HUDEP-2 (cell line): ENCODE results near the gene CDCA5.
"Not testable (repeated sequence)": the region's sequence is repeated elsewhere in the genome, so short reads cannot be mapped to it uniquely, and the experiment has no call there.

ENCODE experiments used
- DNase-seq, 76 experiments: peaks; one replicate each; lab custom pipeline; 2025; ENCODE audit not compliant: unreplicated experiment in 76 of 76; lab: John Stamatoyannopoulos, UW

The CDCA5 gene

DNA sequence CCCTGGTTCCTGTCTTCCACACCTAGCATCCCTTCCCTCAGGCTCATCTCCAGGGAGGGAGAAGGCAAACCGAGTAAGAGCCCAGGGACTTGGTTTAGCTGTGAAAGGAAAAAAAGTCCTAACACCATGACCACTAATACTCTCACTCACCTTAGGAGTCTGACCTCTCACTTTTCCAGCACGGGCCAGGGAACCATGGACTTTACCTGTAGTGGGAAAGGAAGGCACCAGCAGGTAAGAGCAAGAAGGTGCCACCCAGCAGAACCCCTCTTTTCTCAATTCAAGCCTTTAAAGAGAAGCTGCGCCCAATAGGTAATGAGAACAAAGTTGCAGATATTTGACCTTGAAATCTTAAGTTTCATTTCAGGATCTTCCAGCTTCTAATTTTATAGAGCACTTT is 37.0 kb upstream of the CDCA5 start:
- DNase-seq: no peak

DNA sequence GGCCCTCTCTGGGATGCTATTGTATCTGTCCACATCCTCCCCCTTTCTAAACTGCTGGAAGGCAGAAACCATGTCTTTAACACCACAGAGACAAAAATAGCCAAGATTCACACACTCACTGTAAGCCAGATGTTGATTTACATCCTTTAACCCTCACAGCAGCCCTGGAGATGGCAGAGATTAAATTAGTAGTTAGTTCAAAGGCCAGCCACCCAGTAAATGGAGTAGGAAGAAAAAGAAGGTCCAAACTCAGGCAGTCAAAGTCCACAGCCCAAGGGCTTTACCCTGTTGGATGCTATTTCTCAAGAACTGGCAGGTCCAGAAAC is 35.8 kb upstream of the CDCA5 start:
- no peak for DNase-seq

DNA sequence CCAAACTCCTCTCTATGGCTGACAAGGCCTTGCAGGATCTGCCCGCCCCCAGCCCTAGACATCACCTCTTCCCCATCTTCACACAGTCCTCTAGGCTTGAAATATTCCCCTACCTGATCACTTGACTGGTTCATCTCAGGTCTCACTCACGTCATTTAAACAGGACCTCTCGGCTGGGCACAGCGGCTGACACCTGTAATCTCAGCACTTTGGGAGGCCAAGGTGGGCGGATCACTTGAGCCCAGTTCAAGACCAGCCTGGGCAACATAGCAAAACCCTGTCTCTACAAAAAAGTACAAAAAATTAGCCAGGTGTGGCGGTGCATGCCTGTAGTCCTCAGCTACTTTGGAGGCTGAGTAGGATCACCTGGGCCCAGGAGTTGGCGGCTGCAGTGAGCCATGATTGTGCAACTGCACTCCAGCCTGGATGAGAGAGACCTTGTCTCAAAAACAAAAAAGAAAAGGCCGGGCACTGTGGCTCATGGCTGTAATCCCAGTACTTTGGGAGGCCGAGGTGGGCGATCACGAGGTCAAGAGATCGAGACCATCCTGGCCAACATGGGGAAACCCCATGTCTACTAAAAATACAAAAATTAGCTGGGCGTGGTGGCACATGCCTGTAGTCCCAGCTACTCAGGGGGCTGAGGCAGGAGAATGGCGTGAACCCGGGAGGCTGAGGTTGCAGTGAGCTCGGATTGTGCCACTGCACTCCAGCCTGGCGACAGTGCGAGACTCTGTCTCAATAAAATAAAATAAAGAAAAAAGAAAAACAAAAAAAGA is 35.2 kb upstream of the CDCA5 start:
- DNase-seq: not testable (repeated sequence)

DNA sequence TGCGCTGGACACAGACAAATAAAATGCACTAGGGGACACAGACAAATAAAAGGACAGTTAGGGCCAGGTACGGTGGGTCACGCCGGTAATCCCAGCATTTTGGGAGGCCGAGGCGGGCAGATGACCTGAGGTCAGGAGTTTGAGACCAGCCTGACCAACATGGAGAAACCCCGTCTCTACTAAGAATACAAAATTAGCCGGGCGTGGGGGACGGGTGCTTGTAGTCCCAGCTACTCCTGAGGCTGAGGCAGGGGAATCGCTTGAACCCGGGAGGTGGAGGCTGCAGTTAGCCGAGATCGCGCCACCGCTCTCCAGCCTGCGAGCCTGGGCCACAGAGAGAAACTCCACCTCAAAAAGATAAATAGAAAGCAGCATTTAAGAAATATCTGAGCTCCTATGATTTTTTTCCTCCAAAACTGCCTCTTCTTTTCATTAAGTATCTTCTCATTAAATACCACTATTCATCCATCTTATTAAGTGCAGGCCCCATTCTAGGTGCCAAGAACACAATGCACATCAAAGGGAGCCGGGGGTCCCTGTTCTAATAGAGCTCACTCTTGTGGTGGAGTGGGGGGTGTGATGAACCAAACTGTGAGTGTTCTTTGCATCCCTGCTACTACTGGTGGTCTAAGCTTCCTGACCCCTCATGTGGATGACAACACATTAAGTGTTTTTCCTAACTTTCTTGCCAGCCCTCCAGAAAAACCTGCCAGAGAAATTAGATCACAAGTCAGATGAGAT is 34.4 kb upstream of the CDCA5 start:
- no peak for DNase-seq

DNA sequence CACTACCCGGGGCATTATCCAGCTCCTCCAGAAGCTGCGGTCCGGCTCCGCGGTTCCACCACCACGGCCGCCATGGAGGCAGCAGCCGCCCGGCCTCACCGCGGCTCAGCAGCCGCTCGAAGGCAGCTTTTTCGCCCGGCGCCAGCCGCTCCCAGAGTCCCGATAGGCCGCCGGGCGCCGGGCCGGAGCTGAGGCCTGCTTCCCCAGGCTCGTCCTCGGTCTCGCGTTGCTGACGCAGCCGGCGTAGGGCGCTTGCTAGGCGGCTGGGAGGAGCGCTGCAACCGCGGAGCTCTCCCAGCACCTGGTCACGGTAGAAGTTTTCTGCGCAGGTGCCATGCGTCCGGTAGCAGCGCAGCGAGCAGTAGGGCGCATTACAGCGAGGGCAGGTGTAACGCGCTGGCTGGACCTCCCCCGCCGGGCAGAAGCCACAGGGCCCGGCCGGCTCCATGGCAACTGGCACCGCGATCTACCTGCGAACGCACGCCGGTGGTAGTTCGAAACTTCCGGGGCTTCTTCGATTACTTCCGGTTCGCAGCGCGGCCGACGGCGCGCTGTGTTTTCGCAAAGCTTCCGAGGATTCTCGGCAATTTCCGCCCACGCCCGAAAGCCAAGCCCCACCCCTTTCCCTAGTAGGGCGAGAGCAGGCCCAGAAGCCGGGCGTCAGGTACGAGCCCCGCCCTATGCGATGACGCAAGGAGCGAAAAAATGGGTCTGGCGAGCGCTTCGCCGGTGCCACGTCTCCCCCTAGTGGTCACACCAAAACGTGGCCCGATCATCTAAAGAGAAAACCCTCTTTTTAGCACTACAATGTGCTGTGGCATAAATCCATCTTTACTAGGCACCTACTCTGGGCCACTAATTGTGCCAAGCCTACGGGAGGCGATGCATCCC is 33.6 kb upstream of the CDCA5 start, which contains the start of gene ZNHIT2:
TSS of gene ZNHIT2 (minus strand) at position 496 of the 891 bp plus-strand sequence. CDS start at position 448, 48 bp downstream.
- peak in 75 of 76 experiments; percentile 37 to 99 (median 98) for DNase-seq

DNA sequence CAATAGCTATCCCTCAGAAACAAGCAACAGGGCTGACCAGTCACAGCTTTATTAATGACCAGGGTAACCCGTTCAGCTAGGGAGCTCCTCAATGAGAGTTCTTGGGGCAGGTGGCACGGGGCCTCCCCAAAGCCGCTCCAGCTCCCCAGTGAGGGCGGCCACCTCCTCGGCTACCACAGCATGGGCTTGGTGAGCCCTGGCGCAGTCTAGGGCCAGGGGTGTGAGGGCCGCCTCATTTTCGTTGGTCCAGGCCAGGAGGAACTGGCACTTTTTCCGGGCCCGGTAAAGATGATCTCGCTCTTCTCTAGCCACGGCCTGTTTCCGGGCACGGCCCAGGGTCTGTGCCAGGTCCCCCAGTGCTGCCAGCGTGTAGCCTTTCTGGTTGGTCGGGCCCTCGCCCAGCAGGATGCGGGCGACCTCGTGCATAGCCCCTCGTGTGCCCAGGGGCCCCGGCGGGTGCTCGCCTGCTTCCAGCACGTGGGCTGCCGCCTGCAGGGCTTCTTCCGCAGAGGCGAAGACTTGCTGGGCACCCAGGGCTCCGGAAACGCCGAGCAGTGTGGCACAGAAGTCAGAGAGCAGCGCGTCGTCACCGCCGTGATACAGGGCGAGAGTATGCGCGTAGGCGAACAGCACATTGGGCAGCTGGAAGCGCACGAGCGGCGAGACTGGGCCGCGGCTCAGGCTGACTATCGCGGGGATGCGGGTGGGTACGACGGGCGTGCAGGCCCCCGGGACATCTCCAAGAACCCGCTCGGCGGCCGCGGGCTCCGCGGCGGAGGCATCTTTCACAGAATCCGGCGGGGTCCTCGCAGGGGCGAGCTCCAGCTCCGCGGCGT is 32.7 kb upstream of the CDCA5 start:
- peak in 37 of 76 experiments; percentile 7 to 56 (median 32) for DNase-seq

DNA sequence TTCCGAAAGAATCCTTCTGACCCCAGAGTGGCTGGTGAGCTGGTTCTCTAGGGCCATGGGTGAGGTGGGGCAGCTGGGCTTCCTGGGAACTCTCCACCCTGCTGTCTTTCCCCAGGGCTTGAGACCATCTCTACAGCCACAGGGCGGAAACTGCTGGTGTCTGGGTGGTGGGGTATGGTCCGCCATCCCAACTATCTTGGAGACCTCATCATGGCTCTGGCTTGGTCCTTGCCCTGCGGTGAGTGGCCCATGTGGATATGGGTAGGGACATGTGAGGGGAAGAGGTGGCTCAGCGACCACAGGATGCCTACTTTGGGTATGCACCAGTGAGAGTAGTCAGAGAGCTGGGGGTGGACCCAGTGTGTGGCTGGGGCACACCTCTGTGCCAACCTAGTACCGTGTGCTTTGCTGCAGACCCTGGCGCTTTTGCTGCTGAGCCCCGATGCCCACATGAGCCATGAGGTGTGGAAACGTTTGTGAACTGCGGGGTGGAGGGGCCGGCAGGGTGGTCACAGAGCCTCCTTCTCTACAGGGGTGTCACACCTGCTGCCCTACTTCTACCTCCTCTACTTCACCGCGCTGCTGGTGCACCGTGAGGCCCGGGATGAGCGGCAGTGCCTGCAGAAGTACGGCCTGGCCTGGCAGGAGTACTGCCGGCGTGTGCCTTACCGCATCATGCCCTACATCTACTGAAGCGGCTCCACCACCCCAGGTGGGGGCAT is 31.7 kb upstream of the CDCA5 start:
- no peak for DNase-seq

DNA sequence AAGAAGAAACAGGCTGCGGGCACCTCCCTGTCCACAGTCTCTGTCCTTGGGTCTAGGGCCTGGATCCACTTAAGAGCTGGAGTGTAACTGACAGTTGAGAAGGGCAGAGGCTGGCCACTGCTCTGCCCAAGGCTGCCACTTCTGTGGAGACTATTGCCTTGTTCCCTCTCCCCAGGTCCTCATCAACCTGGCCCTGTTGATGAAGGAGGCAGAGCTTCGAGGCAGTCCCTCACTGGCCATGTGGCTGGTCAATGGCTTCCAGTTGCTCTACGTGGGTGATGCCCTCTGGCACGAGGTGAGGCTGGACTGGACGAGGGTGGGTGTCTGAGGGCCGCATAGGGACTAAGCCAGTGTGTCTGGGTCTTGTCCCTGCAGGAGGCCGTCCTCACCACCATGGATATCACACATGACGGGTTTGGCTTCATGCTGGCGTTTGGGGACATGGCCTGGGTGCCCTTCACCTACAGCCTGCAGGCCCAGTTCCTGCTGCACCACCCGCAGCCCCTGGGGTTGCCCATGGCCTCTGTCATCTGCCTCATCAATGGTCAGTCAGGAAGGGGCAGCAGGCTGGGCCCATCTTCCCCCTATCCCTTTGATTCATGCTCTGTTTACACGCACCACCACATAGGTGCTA is 30.8 kb upstream of the CDCA5 start:
- no peak for DNase-seq

DNA sequence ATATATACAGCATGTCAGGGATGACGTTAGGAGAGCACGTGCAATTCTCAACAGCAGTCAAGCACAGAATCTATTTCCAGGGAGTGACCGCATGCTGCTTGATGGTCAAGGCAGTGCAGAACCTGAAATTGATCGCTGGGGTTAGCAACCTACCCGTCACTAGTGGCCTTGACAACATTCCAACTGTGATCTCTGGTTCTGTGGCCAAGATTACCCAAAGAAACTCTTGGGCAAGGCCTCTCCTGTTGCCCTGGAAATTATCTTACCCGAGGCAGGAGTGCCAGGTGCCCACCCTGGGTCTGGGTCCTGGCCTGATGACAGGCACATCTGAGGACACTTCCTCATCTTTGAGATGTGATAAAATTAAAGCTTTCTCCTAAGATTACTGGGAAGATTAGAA is 30.0 kb upstream of the CDCA5 start:
- DNase-seq: peak in 59 of 76 experiments; percentile 10 to 72 (median 42)

DNA sequence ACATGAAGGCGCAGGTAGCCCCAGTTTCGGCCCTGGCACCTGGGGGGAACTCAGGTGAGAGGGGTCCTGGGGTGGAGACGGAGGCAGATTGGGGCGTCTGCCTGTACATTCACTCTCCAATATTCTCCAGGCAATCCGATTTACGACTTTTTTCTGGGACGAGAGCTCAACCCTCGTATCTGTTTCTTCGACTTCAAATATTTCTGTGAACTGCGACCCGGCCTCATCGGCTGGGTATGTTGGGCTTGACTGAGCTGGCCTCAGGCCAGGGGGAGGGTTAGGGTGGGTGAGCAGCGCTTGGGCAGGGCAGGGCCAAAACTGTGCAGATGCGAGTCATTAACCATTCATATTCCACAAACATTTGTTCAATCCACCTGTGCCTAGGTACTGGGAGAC is 29.5 kb upstream of the CDCA5 start:
- peak in 32 of 76 experiments; percentile 9 to 58 (median 35) for DNase-seq

DNA sequence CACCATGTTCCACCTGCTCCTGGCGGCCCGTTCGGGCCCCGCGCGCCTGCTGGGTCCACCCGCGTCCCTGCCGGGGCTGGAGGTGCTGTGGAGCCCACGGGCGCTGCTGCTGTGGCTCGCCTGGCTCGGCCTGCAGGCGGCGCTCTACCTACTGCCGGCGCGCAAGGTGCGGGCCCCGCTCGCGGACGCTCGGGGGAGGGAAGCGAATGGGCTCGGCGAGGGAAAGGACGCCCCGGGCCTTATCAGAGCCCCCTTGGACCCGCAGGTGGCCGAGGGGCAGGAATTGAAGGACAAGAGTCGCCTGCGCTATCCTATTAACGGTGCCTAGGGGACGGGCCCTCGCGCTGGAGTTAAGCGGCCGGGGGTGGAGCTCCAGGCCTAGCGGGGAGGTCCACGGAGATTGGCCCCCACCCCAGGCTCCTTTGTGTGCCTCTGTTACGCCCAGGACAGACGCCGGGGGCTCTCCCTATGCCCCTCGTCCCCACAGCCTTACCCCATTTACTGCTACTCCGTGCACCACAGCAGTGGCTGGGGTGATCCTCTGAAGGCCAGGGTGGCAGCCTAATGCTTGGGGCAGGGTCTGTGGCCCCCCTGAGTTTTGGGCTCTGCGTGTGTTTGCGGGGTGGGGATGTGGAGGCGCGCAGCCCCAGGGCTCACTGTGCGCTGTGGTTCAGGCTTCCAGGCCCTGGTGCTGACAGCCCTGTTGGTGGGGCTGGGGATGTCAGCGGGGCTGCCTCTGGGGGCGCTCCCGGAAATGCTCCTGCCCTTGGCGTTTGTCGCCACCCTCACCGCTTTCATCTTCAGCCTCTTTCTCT is 28.9 kb upstream of the CDCA5 start:
- DNase-seq: peak in 58 of 76 experiments; percentile 14 to 75 (median 52)

DNA sequence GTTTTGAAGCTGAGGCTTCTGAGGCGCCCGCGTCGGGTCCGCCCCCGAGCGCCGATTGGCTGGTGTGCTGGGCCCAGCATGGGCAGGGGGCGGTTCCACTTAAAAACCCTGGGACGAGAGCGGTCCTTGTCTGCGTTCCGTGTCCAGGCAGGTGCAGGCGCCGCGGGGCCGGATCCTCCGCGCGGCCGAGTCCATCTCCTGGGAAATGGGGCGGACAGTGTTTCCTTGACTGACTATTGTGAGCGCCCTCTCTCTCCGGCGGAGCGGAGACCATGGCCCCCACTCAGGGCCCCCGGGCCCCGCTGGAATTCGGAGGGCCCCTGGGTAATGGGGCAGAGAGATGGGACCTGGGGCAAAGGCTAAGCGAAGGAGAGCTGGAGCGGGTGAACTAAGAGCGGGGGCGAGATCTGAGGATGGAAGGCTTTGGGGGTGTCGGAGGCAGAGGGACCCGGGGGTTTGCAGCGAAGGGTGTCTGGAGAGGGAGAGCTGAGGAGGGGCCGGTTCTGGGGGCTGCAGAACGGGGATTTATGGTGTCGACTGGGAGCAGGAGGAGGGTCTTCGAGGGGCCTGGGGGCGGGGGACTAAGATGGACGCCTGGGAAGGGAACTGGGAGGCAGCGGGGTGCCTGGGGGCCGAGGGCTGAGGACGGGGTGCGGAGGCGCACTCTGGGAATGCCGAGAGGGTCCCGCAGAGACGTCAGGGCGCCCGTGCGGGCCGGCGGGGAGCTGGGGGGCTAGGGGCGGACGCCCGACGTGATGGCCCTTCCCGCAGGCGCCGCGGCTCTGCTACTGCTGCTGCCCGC is 28.1 kb upstream of the CDCA5 start, which contains the start of gene TM7SF2:
TSS of gene TM7SF2 (plus strand) at position 129 of the 802 bp plus-strand sequence. CDS start at position 273, 144 bp downstream.
- DNase-seq: peak in 74 of 76 experiments; percentile 56 to 97 (median 91)

DNA sequence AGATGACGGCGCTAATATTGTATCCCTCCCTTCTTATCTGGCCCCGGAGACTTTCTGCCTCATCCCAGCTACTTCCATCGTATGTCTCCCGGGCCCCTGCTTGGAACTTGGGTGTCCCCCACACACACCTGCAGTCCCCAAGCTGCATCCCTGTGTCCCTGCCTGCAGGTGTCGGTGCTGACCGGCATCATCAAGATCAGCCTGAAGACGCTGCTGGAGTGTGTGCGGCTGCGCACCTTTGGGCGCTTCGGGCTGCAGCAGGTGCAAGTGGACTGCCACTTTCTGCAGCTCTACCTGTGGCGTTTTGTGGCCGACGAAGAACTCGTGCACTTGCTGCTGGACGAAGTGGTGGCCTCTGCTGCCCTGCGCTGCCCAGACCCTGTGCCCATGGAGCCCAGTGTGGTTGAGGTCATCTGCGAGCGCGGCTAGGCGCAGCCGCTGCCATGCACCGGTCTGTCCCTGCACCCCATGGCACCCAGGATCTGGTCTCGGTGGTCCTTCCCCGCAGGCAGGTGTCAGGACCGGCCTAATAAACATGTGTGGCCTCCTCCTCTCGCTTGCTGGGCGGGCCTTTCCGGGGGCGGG is 27.4 kb upstream of the CDCA5 start:
- DNase-seq: no peak

DNA sequence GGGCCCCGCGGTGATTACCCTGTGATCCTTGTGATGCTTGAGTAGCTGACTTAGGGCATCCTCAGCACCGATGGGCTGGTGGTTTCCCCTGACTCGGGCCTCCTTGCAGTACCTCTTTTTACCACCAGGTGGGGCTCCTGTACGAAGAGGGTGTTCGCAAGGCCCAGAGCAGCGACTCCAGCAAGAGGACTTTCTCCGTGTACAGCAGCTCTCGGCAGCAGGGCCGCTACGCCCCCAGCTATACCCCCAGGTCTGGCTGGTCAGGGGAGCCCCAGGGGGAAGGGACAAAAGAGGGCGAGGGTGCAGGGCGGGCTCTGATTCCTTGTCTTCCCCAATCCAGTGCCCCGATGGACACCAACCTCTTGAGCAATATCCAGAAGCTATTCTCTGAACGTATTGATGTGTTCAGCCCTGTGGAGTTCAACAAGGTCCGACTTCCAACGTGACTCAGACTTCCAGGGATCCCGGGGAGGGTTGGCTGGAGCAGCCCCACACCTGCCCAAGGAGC is 26.6 kb upstream of the CDCA5 start:
- peak in 73 of 76 experiments; percentile 18 to 93 (median 76) for DNase-seq

DNA sequence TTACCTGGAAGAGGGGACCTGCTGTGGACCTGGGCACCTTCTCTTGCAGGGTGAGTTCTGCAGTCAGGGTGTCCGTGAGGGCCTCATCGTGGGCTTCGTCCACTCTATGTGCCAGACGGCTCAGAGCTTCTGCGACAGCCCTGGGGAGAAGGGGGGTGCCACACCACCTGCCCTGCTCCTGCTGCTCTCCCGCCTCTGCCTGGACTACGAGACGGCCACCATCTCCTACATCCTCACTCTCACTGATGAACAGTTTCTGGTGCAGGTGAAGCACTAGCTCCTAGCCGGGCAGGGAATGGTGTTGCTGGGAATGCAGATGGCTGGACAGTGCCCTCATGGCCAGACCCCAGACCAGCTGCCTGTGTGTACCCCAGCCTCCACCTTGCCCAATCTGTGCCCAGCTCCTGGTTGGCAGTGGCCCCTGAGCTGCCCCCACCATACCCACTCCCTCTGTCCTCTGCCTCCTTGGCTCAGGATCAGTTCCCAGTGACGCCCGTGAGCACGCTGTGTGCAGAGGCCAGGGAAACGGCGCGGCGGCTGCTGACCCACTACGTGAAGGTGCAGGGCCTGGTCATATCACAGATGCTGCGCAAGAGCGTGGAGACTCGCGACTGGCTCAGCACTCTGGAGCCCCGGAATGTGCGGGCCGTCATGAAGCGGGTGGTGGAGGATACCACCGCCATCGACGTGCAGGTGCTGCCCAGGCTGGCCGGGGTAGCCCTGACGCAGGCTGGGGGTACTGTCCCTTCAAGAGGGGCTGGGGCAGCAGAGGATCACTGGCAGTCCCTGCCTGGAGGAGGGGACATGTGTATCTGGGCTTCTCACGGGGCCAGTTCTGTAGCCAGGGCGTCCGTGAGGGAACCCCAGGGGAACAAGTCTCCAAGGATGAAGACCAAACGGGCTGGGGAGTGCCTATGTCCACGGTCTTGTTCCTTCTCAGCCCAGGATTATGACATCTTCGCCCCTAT is 25.7 kb upstream of the CDCA5 start:
- no peak for DNase-seq
